ENCODE results near the gene EZH1.

Gene EZH1

DNA sequence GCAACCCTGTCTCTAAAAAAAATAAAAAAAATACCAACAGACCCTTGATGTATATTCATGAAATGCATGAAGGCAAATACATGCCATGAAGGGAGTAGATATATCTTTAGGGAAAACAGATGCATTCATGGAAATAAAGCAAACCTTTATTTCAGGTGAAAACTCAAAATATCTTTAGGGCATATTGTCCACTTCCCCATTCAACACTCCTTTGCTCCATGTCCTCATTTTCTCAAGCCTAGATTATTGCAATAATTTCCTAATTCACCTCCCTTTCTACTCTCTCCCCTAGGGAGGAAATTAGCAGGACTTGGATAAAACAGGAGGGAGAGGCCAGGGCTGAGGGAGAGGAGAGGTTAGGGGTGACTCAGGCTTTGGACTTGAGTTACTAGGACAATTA lies 22.7 kb upstream of the EZH1 start:
- H3K4me3 ChIP-seq (ENCODE audit: low read length): no peak overlapping the region
- no peak for DNase-seq (ENCODE audit: low read depth)
- TF ChIP-seq, protein P1, sequence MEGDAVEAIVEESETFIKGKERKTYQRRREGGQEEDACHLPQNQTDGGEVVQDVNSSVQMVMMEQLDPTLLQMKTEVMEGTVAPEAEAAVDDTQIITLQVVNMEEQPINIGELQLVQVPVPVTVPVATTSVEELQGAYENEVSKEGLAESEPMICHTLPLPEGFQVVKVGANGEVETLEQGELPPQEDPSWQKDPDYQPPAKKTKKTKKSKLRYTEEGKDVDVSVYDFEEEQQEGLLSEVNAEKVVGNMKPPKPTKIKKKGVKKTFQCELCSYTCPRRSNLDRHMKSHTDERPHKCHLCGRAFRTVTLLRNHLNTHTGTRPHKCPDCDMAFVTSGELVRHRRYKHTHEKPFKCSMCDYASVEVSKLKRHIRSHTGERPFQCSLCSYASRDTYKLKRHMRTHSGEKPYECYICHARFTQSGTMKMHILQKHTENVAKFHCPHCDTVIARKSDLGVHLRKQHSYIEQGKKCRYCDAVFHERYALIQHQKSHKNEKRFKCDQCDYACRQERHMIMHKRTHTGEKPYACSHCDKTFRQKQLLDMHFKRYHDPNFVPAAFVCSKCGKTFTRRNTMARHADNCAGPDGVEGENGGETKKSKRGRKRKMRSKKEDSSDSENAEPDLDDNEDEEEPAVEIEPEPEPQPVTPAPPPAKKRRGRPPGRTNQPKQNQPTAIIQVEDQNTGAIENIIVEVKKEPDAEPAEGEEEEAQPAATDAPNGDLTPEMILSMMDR (conservative IDR thresholded peaks at IDR 0.05; ENCODE audit: low read length): no peak

DNA sequence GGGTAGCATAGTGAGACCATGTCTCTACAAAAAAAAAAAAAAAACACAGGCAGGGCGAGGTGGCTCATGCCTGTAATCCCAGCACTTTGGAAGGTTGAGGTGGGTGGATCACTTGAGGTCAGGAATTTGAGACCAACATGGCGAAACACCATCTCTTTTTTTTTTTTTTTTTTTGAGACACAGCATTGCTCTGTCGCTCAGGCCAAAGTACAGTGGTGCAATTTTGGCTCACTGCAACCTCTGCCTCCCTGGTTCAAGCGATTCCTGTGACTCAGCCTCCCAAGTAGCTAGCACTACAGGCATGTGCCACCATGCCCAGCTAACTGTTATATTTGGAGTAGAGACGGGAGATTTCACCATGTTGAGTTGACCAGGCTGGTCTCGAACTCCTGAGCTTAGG lies 21.3 kb upstream of the EZH1 start:
- no peak overlapping the region for H3K4me3 ChIP-seq (ENCODE audit: low read length)
- TF ChIP-seq, protein P1 (conservative IDR thresholded peaks at IDR 0.05; ENCODE audit: low read length): no peak
- DNase-seq (ENCODE audit: low read depth): no peak

DNA sequence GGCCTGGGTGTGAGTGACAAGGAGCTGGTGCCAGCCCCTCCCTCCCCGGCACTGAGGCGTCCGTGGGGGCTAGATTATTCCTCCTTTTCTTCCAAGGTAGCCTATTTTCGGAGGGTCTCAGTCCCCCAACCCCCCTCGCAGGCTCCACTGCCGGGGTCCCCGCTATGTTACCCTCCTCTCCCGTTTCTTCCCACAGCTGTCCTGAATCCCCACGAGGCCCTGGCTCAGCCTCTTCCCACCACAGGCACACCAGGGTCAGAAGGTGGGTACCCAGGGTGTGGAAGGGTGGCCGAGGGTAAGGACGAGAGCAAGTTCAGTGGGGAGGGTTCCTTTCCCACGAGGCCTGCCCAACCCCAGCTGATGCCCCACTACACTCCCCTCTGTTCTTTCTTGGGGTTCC lies 16.8 kb upstream of the EZH1 start:
- peak overlapping the region; percentile 41; the same call in 1 of the 2 replicates for H3K4me3 ChIP-seq (ENCODE audit: low read length)
- DNase-seq (ENCODE audit: low read depth): no peak
- TF ChIP-seq, protein P1 (conservative IDR thresholded peaks at IDR 0.05; ENCODE audit: low read length): no peak

DNA sequence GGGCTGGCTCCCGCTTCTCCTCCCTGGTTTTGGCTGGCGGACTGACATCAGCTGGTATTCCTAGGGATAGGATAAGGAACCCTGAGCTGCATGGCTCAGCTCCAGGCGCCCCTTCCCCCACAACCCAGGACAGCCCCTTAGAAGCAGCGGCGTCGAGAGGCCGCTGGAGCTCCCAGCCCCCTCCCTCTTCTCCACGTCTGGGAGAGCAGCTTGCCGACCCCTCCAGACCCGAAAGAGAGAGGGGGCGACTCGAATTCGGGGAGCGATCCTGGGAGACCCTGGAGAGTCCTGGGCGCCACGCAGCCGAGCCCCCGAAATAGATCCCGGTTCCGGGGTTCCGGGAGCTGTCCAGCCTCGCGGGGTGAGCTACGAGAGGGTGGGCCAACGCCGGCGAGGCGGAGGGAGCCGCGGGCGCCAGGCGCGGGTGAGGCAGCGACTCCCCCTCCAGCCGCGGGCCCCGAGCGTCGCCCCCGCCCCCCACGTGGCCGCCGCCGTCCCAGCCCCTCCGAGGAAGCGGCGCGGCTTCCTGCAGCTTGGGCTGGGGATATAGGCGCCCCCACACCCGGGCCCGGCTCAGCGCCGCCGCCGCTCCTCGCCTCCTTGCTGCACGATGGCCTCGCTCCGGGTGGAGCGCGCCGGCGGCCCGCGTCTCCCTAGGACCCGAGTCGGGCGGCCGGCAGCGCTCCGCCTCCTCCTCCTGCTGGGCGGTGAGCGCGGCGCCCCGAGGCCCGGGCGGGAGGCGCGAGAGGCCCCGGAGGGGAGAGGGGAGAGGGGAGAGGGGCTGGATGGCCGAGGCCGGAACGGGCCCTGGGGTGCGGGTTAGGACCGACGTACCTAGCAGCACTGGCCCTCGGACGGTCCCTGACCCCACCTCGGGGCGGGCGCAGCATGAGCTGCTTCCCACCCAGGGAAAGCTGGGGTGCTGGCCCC lies 16.1 kb upstream of the EZH1 start, which contains the start of gene RAMP2:
TSS of gene RAMP2 (plus strand) at position 576 of the 930 bp plus-strand sequence. CDS start at position 611, 35 bp downstream.
- peak within 1 kb of the TSS; percentile 41 for H3K4me3 ChIP-seq (ENCODE audit: low read length)
- TF ChIP-seq, protein P1 (conservative IDR thresholded peaks at IDR 0.05; ENCODE audit: low read length): no peak
- no peak for DNase-seq (ENCODE audit: low read depth)

DNA sequence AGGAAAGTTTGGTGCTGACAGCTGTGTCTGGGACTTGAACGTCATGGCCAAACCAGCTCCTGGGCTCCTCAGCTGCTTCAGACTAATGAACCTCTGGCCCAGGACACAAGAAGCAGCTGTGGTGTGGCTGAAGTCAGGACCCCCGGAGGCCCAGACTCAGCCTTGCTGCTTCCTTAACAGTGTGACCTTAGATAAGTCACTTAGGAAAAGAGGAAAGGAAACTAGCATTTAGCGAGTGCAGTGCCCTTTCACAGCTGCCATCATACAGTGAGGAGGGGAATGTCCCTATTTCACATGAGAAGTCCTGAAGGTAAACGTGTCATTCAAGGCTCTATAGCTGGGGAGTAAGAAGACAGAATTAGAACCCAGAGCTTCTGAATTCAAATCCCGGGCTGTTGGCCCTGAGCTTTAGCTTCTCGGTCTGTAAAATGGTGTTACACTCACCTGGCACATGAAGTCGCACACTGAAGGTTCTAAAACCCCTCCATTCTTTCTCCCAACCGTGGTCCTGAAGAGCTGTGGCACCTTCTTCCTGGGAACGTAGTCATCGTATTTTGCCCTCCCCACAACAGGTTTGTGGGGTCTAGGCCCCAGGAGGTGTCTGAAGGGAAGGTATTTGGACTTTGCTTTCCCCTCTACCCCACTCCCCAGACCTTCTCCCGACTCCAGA lies 15.3 kb upstream of the EZH1 start:
- TF ChIP-seq, protein P1 (conservative IDR thresholded peaks at IDR 0.05; ENCODE audit: low read length): no peak
- no peak for DNase-seq (ENCODE audit: low read depth)
- H3K4me3 ChIP-seq (ENCODE audit: low read length): no peak overlapping the region

DNA sequence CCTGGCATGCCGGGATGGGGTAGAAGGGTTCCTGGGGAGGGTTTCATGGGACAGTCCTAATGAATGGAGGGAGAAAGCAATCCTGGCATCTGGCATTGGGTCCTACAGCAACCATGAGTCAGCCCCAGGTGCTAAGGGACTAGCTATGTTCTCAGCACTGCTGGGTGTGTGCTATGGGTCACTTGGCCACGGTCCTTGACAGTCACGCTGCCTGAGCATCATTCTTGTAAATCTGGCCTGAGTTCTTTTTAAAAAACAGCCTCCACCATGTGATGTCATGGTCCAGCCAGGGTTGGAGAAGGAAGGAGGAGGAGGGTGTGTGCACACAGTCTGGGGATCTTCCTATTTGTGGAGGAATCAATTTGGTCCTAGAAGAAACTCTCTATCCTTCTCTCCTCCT lies 9.9 kb upstream of the EZH1 start:
- no peak overlapping the region for H3K4me3 ChIP-seq (ENCODE audit: low read length)
- TF ChIP-seq, protein P1 (conservative IDR thresholded peaks at IDR 0.05; ENCODE audit: low read length): no peak
- no peak for DNase-seq (ENCODE audit: low read depth)

All from AG10803 (cell line).